ENCODE measurements around the gene FLVCR1. TPM values are rescaled to one million over a fixed set of nuclear protein-coding genes. Genes with fewer than 3 reads are reported as not detected.
"Not testable (repeated sequence)": the region's sequence is repeated elsewhere in the genome, so short reads cannot be mapped to it uniquely, and the experiment has no call there.

FLVCR1 gene
- total RNA-seq, 2 experiments from 2014 or later, result 11.4 to 16.7 TPM

DNA sequence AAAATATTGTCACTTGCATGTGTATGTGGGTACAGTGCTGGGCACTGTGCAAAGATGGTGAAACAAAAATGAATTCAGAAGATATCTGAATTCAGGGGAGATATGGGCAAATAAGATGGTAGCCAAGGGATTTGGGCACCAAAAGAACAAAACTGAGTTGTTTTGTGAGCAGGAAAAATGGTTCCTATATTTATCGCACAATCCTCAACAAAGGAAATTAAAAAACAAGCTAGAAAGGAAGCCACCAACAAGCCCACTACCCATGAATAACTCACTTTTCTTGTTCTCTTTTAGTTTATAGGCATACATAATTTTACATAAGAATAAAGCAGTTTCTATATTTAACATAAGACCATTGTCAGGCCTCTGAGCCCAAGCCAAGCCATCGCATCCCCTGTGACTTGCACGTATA, 51.6 kb downstream of the FLVCR1 start:
- no peak overlapping the region for H3K27ac Mint-ChIP-seq
- no peaks in the 10 kb centered on the region for H3K4me1 Mint-ChIP-seq
- ChIA-PET POLR2A (no interaction called here), CTCF (no interaction called here)
- no peak for DNase-seq
- H3K4me3 Mint-ChIP-seq, result no peak overlapping the region
- no peaks in the 10 kb centered on the region for H3K36me3 Mint-ChIP-seq (ENCODE audit: low read depth)
- peaks cover 6% of the 10 kb centered on the region for H3K27me3 Mint-ChIP-seq
- no peaks in the 10 kb centered on the region for H3K9me3 Mint-ChIP-seq

DNA sequence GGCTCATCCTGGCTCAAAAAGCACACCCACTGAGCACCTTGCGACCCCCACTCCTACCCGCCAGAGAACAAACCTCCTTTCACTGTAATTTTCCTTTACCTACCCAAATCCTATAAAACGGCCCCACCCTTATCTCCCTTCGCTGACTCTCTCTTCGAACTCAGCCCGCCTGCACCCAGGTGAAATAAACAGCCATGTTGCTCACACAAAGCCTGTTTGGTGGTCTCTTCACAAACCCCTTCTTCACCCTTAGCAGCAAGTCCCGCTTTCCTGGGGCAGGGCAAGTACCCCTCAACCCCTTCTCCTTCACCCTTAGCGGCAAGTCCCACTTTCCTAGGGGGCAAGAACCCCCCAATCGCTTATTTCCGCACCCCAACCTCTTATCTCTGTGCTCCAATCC, 52.1 kb downstream of the FLVCR1 start:
- DNase-seq; H3K4me1 Mint-ChIP-seq; H3K27me3 Mint-ChIP-seq; H3K36me3 Mint-ChIP-seq (ENCODE audit: low read depth); H3K4me3 Mint-ChIP-seq; POLR2A ChIA-PET; H3K27ac Mint-ChIP-seq; CTCF ChIA-PET; H3K9me3 Mint-ChIP-seq: not testable (repeated sequence)

DNA sequence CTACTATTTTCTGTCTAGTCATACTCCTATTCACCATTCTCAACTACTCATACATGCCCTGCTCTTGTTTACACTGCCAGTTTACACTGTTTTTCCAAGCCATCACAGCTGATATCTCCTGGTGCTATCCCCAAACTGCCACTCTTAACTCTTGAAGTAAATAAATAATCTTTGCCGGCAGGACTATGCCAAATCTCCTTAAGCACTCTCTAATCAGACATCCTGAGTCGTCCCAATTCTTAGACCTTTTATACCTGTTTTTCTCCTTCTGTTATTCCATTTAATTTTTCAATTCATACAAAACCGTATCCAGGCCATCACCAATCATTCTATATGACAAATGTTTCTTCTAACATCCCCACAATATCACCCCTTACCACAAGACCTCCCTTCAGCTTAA, 55.6 kb downstream of the FLVCR1 start:
- H3K27ac Mint-ChIP-seq; H3K36me3 Mint-ChIP-seq (ENCODE audit: low read depth); CTCF ChIA-PET; H3K9me3 Mint-ChIP-seq; H3K4me3 Mint-ChIP-seq; H3K27me3 Mint-ChIP-seq; H3K4me1 Mint-ChIP-seq; POLR2A ChIA-PET; DNase-seq: not testable (repeated sequence)

DNA sequence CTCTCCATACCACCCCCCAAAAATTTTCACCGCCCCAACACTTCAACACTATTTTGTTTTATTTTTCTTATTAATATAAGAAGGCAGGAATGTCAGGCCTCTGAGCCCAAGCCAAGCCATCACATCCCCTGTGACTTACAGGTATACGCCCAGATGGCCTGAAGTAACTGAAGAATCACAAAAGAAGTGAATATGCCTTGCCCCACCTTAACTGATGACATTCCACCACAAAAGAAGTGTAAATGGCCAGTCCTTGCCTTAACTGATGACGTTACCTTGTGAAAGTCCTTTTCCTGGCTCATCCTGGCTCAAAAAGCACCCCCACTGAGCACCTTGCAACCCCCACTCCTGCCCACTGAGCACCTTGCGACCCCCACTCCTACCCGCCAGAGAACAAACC, 56.0 kb downstream of the FLVCR1 start:
- H3K4me1 Mint-ChIP-seq; H3K9me3 Mint-ChIP-seq; CTCF ChIA-PET; H3K27me3 Mint-ChIP-seq; H3K4me3 Mint-ChIP-seq; POLR2A ChIA-PET; DNase-seq; H3K36me3 Mint-ChIP-seq (ENCODE audit: low read depth); H3K27ac Mint-ChIP-seq: not testable (repeated sequence)

DNA sequence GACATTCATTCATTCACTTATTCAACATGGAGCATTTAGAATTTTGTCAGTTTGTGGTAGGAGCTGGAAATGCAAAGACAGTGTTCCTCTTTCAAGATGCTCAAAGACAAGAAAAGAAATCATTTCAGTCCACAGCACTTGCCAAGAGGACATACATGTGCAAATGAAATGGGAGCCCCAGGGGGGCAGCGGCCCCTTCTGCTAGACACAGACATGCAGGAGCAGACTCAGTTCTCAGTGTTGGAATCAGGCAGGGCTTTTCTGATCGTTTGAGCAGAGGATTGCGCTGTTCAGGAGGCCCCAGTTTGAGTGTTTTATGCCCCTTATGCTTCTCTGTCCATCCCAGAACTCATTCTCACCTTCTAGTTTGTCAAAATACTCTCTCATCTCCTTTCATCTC, 56.7 kb downstream of the FLVCR1 start:
- Mint-ChIP-seq H3K9me3 (no peaks in the 10 kb centered on the region), H3K36me3 (ENCODE audit: low read depth) (no peaks in the 10 kb centered on the region), H3K4me3 (no peak overlapping the region), H3K27me3 (peaks cover 6% of the 10 kb centered on the region), H3K4me1 (no peaks in the 10 kb centered on the region), H3K27ac (no peak overlapping the region)
- ChIA-PET POLR2A (no interaction called here), CTCF (no interaction called here)
- no peak for DNase-seq

DNA sequence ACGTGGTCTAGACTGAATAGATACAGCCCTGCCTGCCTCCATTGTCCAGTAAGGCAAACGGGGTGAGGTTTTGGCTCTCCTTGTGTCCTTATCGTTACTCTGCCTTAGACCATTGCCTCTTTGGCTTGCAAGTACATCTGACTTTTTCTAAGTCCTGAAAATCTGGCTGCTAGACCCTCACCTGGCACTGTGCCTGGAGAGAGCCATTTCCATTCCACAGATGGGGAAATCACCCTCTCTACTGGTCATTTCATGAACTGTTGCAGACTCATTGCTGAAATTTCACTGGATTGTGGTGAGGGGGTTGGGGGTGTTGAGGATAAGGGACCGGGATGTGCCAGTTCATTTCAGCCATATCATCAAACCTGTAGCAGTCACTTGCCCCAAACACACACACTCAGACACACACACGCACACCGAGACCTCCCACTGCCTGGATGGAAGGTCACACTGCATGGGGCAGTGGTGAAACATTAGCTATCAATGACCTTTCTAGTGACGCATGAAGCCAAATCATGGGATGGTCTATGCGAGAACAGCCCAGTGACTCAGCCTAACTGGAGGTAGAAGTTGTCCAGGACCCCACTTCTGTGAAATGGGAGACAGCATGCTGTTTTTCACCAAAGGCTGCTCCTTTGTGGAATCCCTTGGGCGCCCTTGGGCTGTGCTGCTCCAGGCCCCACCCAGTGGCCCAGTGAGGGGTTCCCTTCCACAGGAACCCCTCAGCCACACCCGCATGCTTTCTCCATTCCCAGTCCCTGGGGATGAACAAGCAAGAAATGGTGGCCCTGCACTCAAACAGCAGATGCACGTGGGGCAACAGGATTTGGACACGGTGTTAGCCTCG, 57.4 kb downstream of the FLVCR1 start:
- H3K4me3 Mint-ChIP-seq, result no peak overlapping the region
- H3K36me3 Mint-ChIP-seq (ENCODE audit: low read depth), result no peaks in the 10 kb centered on the region
- no peak overlapping the region for H3K27ac Mint-ChIP-seq
- no peak for DNase-seq
- peaks cover 6% of the 10 kb centered on the region for H3K27me3 Mint-ChIP-seq
- H3K4me1 Mint-ChIP-seq, result no peaks in the 10 kb centered on the region
- POLR2A ChIA-PET, result no interaction called here
- CTCF ChIA-PET, result interaction anchor here (0.7 kb wide), 1 partner anchor 14 kb away, joined by 3 read pairs; no protein-coding TSS in a partner anchor
- H3K9me3 Mint-ChIP-seq, result no peaks in the 10 kb centered on the region

DNA sequence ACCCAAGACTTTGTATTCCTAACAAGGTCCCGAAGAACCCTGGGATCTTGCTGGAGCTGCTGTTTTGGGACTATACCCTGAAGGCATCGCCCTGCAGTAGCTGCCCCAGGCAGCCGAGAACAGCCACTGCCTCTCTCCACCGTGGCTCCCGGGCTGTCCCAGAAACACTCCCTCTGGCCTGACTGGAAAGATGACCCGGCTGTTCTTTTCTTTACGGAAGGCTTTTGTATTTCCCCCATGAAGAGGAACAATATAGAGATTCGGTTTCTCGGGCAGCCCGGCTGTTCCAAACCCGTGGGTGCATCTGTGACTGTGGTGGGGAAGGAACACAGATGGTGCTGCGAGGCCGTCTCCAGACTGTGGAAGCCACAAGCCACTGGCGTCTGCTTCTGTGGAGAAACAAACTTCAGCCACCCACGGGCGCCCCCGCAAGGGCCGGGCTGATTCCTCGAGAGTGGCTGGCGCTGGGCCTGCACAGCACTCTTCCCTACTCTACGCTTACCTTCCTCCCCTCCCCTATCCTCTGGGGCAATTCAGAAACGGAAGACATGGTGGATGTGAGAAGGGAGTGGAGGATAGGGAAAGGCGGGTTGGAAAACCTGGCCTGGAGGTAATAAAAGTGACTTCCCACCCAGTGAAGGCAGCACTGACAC, 58.5 kb downstream of the FLVCR1 start:
- H3K4me3 Mint-ChIP-seq, result no peak overlapping the region
- H3K9me3 Mint-ChIP-seq, result no peaks in the 10 kb centered on the region
- DNase-seq, result no peak
- ChIA-PET POLR2A (no interaction called here), CTCF (interaction anchor here (0.7 kb wide), 1 partner anchor 16 kb away, joined by 3 read pairs; no protein-coding TSS in a partner anchor)
- H3K4me1 Mint-ChIP-seq, result no peaks in the 10 kb centered on the region
- H3K36me3 Mint-ChIP-seq (ENCODE audit: low read depth), result no peaks in the 10 kb centered on the region
- peaks cover 6% of the 10 kb centered on the region for H3K27me3 Mint-ChIP-seq
- no peak overlapping the region for H3K27ac Mint-ChIP-seq

DNA sequence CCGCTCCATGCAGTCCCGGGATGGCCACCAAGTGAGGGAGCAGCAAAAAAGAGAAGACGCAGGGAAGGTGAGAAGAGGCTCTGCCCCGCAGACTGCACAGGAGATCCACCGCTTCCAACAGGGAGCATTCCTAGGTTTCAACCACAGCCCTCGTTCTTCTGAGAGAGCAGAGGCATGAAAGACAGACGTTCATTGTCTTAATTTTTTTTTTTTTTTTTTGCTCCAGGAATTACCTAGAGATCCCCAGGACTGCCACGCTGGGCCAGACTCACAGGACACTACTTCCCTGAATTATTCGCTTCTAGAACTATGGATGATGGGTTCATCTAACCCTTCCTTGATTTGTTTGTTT, 59.0 kb downstream of the FLVCR1 start:
- POLR2A ChIA-PET, result no interaction called here
- H3K36me3 Mint-ChIP-seq (ENCODE audit: low read depth), result no peaks in the 10 kb centered on the region

DNA sequence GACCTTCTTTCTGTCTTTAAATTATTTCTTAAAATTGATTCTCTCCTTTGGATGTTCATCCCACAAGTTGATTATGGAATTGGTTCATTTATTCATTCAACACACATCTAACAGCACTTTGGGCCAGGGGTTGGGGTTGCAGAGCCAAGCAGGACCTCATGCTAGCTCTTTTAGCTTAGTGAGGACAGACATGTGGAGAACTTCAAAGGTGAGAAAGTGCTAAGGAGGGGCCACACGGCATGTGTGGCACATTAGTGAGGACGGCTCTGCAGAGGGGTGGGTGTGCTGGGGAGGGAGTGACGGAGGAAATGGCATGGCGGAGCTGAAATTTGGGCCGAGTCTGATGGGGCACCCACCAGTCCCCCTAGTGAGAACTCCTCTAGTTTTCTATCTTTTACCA, 59.8 kb downstream of the FLVCR1 start:
- ChIA-PET CTCF (no interaction called here), POLR2A (no interaction called here)
- Mint-ChIP-seq H3K4me1 (no peaks in the 10 kb centered on the region), H3K9me3 (no peaks in the 10 kb centered on the region), H3K4me3 (no peak overlapping the region), H3K27ac (no peak overlapping the region), H3K27me3 (peaks cover 6% of the 10 kb centered on the region), H3K36me3 (ENCODE audit: low read depth) (no peaks in the 10 kb centered on the region)
- no peak for DNase-seq

More for the DNA sequence above, 59.0 kb downstream of the FLVCR1 start:
- no peaks in the 10 kb centered on the region for H3K4me1 Mint-ChIP-seq
- peaks cover 6% of the 10 kb centered on the region for H3K27me3 Mint-ChIP-seq
- CTCF ChIA-PET, result no interaction called here
- DNase-seq, result no peak
- no peaks in the 10 kb centered on the region for H3K9me3 Mint-ChIP-seq
- no peak overlapping the region for H3K27ac Mint-ChIP-seq
- H3K4me3 Mint-ChIP-seq, result no peak overlapping the region

DNA sequence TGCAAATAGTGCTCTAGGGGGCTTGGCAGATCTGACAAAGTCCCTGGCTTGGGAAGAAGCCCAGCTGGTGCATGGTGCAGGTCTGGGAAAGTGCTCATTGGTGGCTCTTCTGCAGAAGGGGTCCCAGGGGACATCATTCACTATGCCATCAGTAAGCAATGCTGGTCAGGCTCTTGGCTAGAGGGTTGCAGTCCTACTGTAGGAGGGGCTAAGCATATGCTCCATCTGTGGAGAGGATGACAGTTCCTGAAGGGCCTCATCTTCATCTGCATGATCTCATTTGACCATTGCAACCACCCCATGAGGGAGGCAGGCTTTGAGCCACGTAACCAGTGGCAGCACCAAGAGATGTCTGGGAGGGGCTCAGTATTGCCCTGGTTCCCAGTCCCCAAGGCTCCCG, 60.7 kb downstream of the FLVCR1 start:
- H3K4me3 Mint-ChIP-seq, result no peak overlapping the region
- H3K27ac Mint-ChIP-seq, result no peak overlapping the region
- CTCF ChIA-PET, result no interaction called here
- H3K36me3 Mint-ChIP-seq (ENCODE audit: low read depth), result no peaks in the 10 kb centered on the region
- H3K27me3 Mint-ChIP-seq, result peaks cover 8% of the 10 kb centered on the region
- H3K9me3 Mint-ChIP-seq, result no peaks in the 10 kb centered on the region
- POLR2A ChIA-PET, result no interaction called here
- DNase-seq, result no peak
- H3K4me1 Mint-ChIP-seq, result no peaks in the 10 kb centered on the region

DNA sequence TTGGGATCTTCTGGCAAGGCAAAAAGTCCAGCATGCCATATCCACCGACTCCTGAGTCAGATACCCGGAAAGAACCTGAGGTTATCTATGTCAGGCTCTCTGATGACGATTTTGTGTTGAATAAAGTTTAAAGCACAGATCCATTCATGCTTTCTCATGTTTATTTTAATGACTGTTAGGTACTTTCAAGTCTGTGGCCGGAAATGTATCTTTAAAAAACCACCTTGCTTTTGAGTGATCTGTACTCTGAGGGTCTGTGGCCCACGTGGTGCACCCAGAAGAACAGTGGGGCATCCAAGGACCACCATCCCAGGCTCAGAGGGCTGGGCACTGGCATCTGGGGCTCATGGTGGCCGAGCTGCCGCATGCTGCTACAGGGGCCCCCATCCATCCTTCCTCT, 62.2 kb downstream of the FLVCR1 start:
- POLR2A ChIA-PET, result no interaction called here
- Mint-ChIP-seq H3K27me3 (peaks cover 10% of the 10 kb centered on the region), H3K36me3 (ENCODE audit: low read depth) (no peaks in the 10 kb centered on the region), H3K9me3 (no peaks in the 10 kb centered on the region), H3K27ac (no peak overlapping the region), H3K4me1 (no peaks in the 10 kb centered on the region), H3K4me3 (no peak overlapping the region)
- no peak for DNase-seq
- CTCF ChIA-PET, result interaction anchor here (0.8 to 1.2 kb wide), 2 partner anchors 47 to 82 kb away, joined by 3 read pairs; no protein-coding TSS in a partner anchor

DNA sequence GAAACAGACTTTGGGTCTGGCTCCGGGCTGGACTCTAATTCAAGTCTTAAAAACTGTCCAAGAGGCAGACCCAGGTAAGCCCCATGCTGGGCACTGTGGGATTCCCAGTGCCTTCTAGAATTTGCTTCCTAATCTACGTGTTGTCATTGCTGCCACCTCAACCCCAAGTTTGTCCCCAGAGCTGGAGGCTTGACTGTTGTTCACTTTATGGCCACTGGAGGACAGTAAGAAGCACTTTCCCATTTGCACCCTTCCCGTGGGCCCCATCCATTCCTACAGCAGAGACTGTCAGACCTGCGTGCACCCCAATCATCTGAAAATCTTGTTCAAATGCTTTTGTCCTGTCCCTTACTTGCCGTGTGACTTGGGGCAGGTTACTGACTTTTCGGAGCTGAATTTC, 62.8 kb downstream of the FLVCR1 start:
- H3K36me3 Mint-ChIP-seq (ENCODE audit: low read depth), result no peaks in the 10 kb centered on the region
- CTCF ChIA-PET, result interaction anchor here (0.8 to 1.2 kb wide), 2 partner anchors 47 to 82 kb away, joined by 3 read pairs; no protein-coding TSS in a partner anchor

DNA sequence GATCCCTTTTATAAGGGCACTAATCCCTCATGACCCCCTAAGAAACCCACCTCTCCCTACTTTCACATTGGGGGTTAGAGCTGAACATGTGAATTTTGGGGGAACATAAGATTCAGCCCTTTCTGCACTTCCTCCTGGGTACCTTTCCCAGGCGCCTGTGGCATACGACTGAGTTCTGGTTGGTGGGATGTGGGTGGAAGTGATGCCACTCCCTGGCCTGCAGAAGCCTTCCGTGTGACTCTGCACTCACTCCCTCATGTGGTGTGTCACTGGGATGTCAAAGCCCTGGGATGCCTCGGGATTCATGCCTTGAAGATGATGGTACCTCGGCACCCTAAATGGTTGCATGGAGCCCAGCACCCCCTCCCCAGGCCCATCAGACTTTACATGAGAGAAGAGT, 63.9 kb downstream of the FLVCR1 start:
- CTCF ChIA-PET, result no interaction called here
- Mint-ChIP-seq H3K36me3 (ENCODE audit: low read depth) (no peaks in the 10 kb centered on the region), H3K4me1 (no peaks in the 10 kb centered on the region)

More for the DNA sequence above, 62.8 kb downstream of the FLVCR1 start:
- POLR2A ChIA-PET, result no interaction called here
- Mint-ChIP-seq H3K9me3 (no peaks in the 10 kb centered on the region), H3K27ac (no peak overlapping the region), H3K4me3 (no peak overlapping the region), H3K27me3 (peaks cover 15% of the 10 kb centered on the region), H3K4me1 (no peaks in the 10 kb centered on the region)
- no peak for DNase-seq

DNA sequence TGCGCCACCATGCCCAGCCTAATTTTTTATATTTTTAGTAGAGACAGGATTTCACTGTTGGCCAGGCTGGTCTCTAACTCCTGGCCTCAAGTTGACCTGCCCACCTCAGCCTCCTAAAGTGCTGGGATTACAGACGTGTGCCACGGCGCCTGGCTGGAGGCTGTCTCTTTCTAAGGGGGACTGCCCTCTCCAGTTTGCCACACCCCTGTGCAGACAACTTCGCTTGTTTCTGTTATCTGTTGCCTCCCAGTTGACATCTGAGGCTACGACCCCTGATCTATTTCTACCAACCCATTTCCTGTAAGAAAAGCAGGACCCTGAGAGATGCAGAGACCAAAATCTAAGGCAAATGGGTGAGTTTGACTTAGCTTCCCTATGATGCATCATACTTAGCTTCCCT, 68.3 kb downstream of the FLVCR1 start:
- H3K4me1 Mint-ChIP-seq, result no peaks in the 10 kb centered on the region
- no peak overlapping the region for H3K4me3 Mint-ChIP-seq
- DNase-seq, result no peak
- peaks cover 9% of the 10 kb centered on the region for H3K27me3 Mint-ChIP-seq
- CTCF ChIA-PET, result no interaction called here
- no peak overlapping the region for H3K27ac Mint-ChIP-seq
- no peaks in the 10 kb centered on the region for H3K36me3 Mint-ChIP-seq (ENCODE audit: low read depth)
- H3K9me3 Mint-ChIP-seq, result no peaks in the 10 kb centered on the region
- POLR2A ChIA-PET, result no interaction called here

More for the DNA sequence above, 63.9 kb downstream of the FLVCR1 start:
- DNase-seq, result no peak
- no peak overlapping the region for H3K27ac Mint-ChIP-seq
- POLR2A ChIA-PET, result no interaction called here
- peaks cover 9% of the 10 kb centered on the region for H3K27me3 Mint-ChIP-seq
- no peaks in the 10 kb centered on the region for H3K9me3 Mint-ChIP-seq
- H3K4me3 Mint-ChIP-seq, result no peak overlapping the region

Data from activated CD4-positive, alpha-beta T cell treated with anti-CD3 and anti-CD28 coated beads, Interleukin-2, amount 10 ng/mL, durations not matched to agents 7 days and 5 days (primary cell).